ENCODE results near the gene RASA3. TPM values are rescaled to one million over a fixed set of nuclear protein-coding genes. Genes with fewer than 3 reads are reported as not detected.

The RASA3 gene, protein sequence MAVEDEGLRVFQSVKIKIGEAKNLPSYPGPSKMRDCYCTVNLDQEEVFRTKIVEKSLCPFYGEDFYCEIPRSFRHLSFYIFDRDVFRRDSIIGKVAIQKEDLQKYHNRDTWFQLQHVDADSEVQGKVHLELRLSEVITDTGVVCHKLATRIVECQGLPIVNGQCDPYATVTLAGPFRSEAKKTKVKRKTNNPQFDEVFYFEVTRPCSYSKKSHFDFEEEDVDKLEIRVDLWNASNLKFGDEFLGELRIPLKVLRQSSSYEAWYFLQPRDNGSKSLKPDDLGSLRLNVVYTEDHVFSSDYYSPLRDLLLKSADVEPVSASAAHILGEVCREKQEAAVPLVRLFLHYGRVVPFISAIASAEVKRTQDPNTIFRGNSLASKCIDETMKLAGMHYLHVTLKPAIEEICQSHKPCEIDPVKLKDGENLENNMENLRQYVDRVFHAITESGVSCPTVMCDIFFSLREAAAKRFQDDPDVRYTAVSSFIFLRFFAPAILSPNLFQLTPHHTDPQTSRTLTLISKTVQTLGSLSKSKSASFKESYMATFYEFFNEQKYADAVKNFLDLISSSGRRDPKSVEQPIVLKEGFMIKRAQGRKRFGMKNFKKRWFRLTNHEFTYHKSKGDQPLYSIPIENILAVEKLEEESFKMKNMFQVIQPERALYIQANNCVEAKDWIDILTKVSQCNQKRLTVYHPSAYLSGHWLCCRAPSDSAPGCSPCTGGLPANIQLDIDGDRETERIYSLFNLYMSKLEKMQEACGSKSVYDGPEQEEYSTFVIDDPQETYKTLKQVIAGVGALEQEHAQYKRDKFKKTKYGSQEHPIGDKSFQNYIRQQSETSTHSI
- total RNA-seq, result 10 to 100 TPM in 1 of 2 donors, 1 to 10 TPM in 1; 6.3 to 12.0 TPM
- 27.0 TPM for polyA plus RNA-seq (2013, experiment 1 of 2)
- polyA plus RNA-seq (2013, experiment 2 of 2), result 25.2 TPM
- long read RNA-seq, experiment 1, partial matches to known transcripts, result 2 of 4 reads
- long read RNA-seq, experiment 1, other reads (novel, unspliced or antisense), result 2 of 4 reads
- long read RNA-seq, experiment 2, full-length matches to known transcripts, result 13 of 18 reads
- long read RNA-seq, experiment 2, partial matches to known transcripts, result 2 of 18 reads
- long read RNA-seq, experiment 2, other reads (novel, unspliced or antisense), result 3 of 18 reads
- long read RNA-seq, experiment 3, full-length matches to known transcripts, result 75 of 102 reads
- long read RNA-seq, experiment 3, partial matches to known transcripts, result 7 of 102 reads
- long read RNA-seq, experiment 3, other reads (novel, unspliced or antisense), result 20 of 102 reads
- long read RNA-seq, experiment 4, result 0 reads

DNA sequence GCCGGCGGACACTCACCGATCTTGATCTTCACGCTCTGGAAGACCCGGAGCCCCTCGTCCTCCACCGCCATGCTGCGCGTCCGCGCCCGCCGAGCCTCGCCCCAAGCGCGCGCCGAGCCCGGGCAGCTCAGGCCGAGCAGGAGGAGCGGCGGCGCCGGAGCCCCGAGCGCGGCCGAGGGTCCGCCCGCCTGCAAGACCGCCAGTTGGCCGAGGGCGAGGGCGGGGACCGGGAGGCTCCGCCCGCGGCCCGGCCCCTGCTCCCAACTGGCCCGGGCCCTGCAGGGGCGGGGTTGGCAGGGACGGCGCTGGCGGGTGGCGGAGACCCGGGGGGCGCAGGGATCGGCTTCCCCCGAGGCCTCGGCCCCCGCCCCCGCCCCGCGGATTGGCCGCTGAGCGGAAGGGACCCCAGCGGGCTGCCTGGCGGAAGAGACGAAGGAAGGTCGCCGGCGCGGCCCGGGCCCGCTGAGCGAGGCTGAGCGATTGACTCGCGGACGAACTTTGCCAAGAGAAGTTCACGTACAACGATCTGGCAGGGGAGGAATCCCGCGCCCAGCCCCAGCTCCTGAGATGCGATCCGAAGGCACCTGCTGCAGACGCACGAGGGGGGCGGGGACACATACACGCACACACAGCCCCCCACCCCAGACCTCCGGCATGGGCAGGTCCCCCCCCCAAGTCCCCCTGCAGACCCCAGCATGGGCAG lies at the start of gene RASA3:
Gene RASA3 (minus strand): TSS at position 205 of the 703 bp plus-strand sequence. CDS start 134 bp downstream, at position 71.
- Mint-ChIP-seq H3K9me3 (no peaks in the 10 kb centered on the region), H3K36me3 (ENCODE audit: low read depth) (no peaks in the 10 kb centered on the region), H3K27ac (peak within 1 kb of the TSS; percentile 58), H3K4me3 (peak within 1 kb of the TSS; percentile 85), H3K4me1 (peaks cover 31% of the 10 kb centered on the region), H3K27me3 (ENCODE audit: insufficient read depth) (peaks cover 4% of the 10 kb centered on the region)
- Histone ChIP-seq H3K36me3 (ENCODE audit: control insufficient read depth, insufficient read depth, low read length) (no peaks in the 10 kb centered on the region), H3K9me3 (ENCODE audit: control insufficient read depth, low read length) (no peaks in the 10 kb centered on the region), H3K27ac (ENCODE audit: low read depth, low read length) (peak within 1 kb of the TSS; percentile 38), H3K9ac (ENCODE audit: extremely low read depth, low read length, poor library complexity, severe bottlenecking) (peak within 1 kb of the TSS; percentile 8), H3K4me1 (ENCODE audit: control insufficient read depth, insufficient read depth, low read length) (peaks cover 12% of the 10 kb centered on the region), H3K4me3 (ENCODE audit: low read length) (peak within 1 kb of the TSS; percentile 87), H3K27me3 (ENCODE audit: control insufficient read depth, insufficient read depth, low read length, poor library complexity, severe bottlenecking) (peaks cover 6% of the 10 kb centered on the region)
- WGBS, 2 experiments (ENCODE audit: insufficient coverage in 1 of 2, insufficient read length in 1 of 2), result 0% methylated on average over 42 to 78 of the region's 81 CpGs
- TF ChIP-seq, protein P1, sequence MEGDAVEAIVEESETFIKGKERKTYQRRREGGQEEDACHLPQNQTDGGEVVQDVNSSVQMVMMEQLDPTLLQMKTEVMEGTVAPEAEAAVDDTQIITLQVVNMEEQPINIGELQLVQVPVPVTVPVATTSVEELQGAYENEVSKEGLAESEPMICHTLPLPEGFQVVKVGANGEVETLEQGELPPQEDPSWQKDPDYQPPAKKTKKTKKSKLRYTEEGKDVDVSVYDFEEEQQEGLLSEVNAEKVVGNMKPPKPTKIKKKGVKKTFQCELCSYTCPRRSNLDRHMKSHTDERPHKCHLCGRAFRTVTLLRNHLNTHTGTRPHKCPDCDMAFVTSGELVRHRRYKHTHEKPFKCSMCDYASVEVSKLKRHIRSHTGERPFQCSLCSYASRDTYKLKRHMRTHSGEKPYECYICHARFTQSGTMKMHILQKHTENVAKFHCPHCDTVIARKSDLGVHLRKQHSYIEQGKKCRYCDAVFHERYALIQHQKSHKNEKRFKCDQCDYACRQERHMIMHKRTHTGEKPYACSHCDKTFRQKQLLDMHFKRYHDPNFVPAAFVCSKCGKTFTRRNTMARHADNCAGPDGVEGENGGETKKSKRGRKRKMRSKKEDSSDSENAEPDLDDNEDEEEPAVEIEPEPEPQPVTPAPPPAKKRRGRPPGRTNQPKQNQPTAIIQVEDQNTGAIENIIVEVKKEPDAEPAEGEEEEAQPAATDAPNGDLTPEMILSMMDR (conservative IDR thresholded peaks at IDR 0.05), result no peak
- peak; percentile 94 for DNase-seq

DNA sequence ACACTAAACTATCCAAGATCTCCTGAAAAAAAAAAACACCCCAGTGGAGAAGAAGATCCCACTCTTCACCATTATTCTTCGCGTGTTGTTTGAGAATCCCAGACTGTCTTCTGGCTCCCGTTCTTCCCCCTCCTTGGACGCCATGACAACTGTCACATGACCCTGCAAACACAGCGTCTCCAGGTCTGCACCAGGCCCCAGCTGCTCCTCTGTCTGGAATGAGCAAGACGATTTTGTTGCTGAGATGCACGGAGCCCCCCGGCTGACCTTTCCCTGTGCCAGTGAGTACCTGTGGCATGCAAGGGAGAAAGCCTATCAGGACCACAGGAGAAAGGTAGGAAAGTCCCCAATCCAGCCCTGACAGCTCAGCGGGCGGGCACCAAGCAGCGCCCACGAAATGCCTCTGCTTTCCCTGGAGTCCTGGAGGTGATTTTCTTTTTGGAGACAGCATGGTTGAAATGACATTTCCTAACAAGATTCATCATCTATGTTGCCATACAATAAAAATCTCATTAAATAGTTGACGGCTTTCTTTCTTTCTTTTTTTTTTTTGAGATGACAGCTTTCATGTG lies 46.8 kb upstream of the RASA3 start, which contains the start of gene CFAP97D2:
Gene CFAP97D2 (plus strand): TSS at position 171 of the 572 bp plus-strand sequence. CDS start 74 bp downstream, at position 245.
- H3K27ac ChIP-seq (ENCODE audit: low read depth, low read length), result no peak within 1 kb of the TSS
- WGBS, 2 experiments (ENCODE audit: insufficient coverage in 1 of 2, insufficient read length in 1 of 2), result 79 to 84% methylated on average over 13 of the region's 13 CpGs
- no peaks in the 10 kb centered on the region for H3K4me1 ChIP-seq (ENCODE audit: control insufficient read depth, insufficient read depth, low read length)
- no peaks in the 10 kb centered on the region for H3K36me3 ChIP-seq (ENCODE audit: control insufficient read depth, insufficient read depth, low read length)
- H3K27me3 Mint-ChIP-seq (ENCODE audit: insufficient read depth), result peaks cover 4% of the 10 kb centered on the region
- DNase-seq, result no peak
- H3K27ac Mint-ChIP-seq, result no peak within 1 kb of the TSS
- no peaks in the 10 kb centered on the region for H3K9me3 Mint-ChIP-seq
- H3K9me3 ChIP-seq (ENCODE audit: control insufficient read depth, low read length), result no peaks in the 10 kb centered on the region
- TF ChIP-seq, protein P1 (conservative IDR thresholded peaks at IDR 0.05), result no peak
- no peaks in the 10 kb centered on the region for H3K4me1 Mint-ChIP-seq
- no peaks in the 10 kb centered on the region for H3K36me3 Mint-ChIP-seq (ENCODE audit: low read depth)
- H3K27me3 ChIP-seq (ENCODE audit: control insufficient read depth, insufficient read depth, low read length, poor library complexity, severe bottlenecking), result no peaks in the 10 kb centered on the region
- no peak within 1 kb of the TSS for H3K9ac ChIP-seq (ENCODE audit: extremely low read depth, low read length, poor library complexity, severe bottlenecking)
- H3K4me3 Mint-ChIP-seq, result no peak within 1 kb of the TSS
- H3K4me3 ChIP-seq (ENCODE audit: low read length), result no peak within 1 kb of the TSS
